Panc1 (cell line): ENCODE data around the gene RIN2. TPM values are rescaled to one million over a fixed set of nuclear protein-coding genes. Genes with fewer than 3 reads are reported as not detected.
A peak's percentile ranks its signal among the peaks of the same experiment; 100 is the strongest.

Experiments used
- ATAC-seq: fragments of 200-7000 bp; cut with Tn5 transposase; 2 replicates; pipeline ENCODE4 v1.9.1; 2020; ENCODE audit warnings: mild to moderate bottlenecking, moderate library complexity
- BruUV-seq: library from RNA; stranded (reverse); fragments of 400-500 nt; replicated peaks from 2 replicates; lab custom pipeline; 2021; lab: Mats Ljungman, UMichigan
- CTCF ChIA-PET: fragments of 300-600 bp; sonication (Branson Sonifier 250); formaldehyde crosslinking; loops from one replicate; lab custom pipeline; 2022; ENCODE audit warnings: antibody characterized with exemption; lab: Charles Lee
- POLR2A ChIA-PET: fragments of 300-600 bp; sonication (Branson Sonifier 250); formaldehyde crosslinking; loops from one replicate; lab custom pipeline; 2022; ENCODE audit warnings: antibody characterized with exemption; lab: Charles Lee
- DNase-seq: peaks from one replicate; pipeline ENCODE4 v3.0.0-alpha.2; 2010; ENCODE audit warnings: low read depth, low spot score
- H3K27ac ChIP-seq: 2 replicates; pipeline ENCODE4 v1.5.1; 2011; ENCODE audit warnings: mild to moderate bottlenecking, low read length, inconsistent platforms
- H3K27me3 ChIP-seq: fragments of 200-500 bp; sonication (Bioruptor generic); 2 replicates; pipeline ENCODE4 v1.6.0; 2014; ENCODE audit warnings: low read length, inconsistent platforms; ENCODE audit not compliant: control insufficient read depth, insufficient read depth
- H3K36me3 ChIP-seq: fragments of 200-500 bp; sonication (Bioruptor generic); 2 replicates; pipeline ENCODE4 v1.5.1; 2014; ENCODE audit warnings: inconsistent platforms, mild to moderate bottlenecking, low read length, moderate library complexity; ENCODE audit not compliant: control insufficient read depth, insufficient read depth
- H3K4me1 ChIP-seq: 2 replicates; pipeline ENCODE4 v1.5.1; 2011; ENCODE audit warnings: inconsistent platforms, mild to moderate bottlenecking, low read length, moderate library complexity; ENCODE audit not compliant: control insufficient read depth, insufficient read depth
- H3K4me3 ChIP-seq, 2 experiments: 2 replicates each; pipeline ENCODE4 v1.5.1; 2011 to 2012; ENCODE audit warnings: low read depth in 2 of 2, low read length in 2 of 2, mild to moderate bottlenecking in 2 of 2, inconsistent platforms in 1 of 2, moderate library complexity in 1 of 2
- H3K9me3 ChIP-seq: fragments of 200-500 bp; sonication (Bioruptor generic); 2 replicates; pipeline ENCODE4 v1.5.1; 2014; ENCODE audit warnings: low read depth, mild to moderate bottlenecking, inconsistent platforms, low read length, moderate library complexity; ENCODE audit not compliant: control insufficient read depth, insufficient read depth
- POLR2AphosphoS5 ChIP-seq: IDR thresholded peaks from 2 replicates; pipeline ENCODE4 v1.6.1; 2012; ENCODE audit warnings: mild to moderate bottlenecking, low read depth, low read length, moderate library complexity
- SIN3A ChIP-seq: IDR thresholded peaks from 2 replicates; pipeline ENCODE4 v1.6.1; 2012; ENCODE audit warnings: low read depth, mild to moderate bottlenecking, low read length, moderate library complexity, borderline replicate concordance; ENCODE audit not compliant: insufficient read depth
- TCF7L2 ChIP-seq: IDR thresholded peaks from 2 replicates; pipeline ENCODE4 v1.6.1; 2011; ENCODE audit warnings: mild to moderate bottlenecking, low read depth, low read length, inconsistent platforms
- in situ Hi-C: cut with HindIII; loops from 2 replicates; pipeline ENCODE4 v1.10.0; 2016; ENCODE audit warnings: low sequenced_read_pairs, low pct_unique_long_range_greater_than_20kb
- intact Hi-C: fragments of 100-400 bp; cut with micrococcal nuclease; formaldehyde crosslinking; loops from one replicate; pipeline ENCODE4 v1.10.0; 2022; ENCODE audit not compliant: unreplicated experiment
- total RNA-seq: library from RNA; stranded (reverse); gene quantifications from one replicate; pipeline ENCODE4 v1.2.1, GENCODE V29; 2021; ENCODE audit not compliant: unreplicated experiment
- TF ChIP-seq, protein P1 (sequence below): fragments of 450-650 bp; IDR thresholded peaks from 2 replicates; pipeline ENCODE4 v1.5.1; 2017; ENCODE audit warnings: mild to moderate bottlenecking
- TF ChIP-seq, protein P2 (sequence below), 2 experiments: IDR thresholded peaks; 2 replicates each; pipeline ENCODE4 v1.6.1; 2011 to 2012; ENCODE audit warnings: low read depth in 2 of 2, control low read depth in 1 of 2, low read length in 1 of 2, mild to moderate bottlenecking in 1 of 2, moderate library complexity in 1 of 2; ENCODE audit not compliant: insufficient read depth in 1 of 2

RIN2 gene
- total RNA-seq, 1 experiment from 2014 or later, result 25.0 TPM

DNA sequence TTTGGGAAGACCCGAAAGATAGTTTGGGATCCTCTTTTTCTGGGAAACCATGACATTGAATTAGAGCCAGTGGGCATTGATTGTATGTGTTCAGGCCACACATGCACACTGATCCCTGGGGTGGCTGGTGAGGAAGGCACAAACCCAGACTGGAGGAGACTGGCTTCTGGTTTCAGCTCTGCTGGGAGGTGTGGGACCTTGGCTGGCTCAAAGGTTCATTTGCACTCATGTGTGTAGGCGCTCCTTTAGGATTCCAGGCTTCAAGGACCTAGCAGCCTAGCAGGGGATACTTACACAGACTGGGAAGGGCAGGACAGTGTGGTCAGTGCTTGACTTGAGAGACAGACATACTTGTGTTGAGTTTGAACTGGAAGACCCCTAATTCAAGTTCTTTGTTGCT lies 7.2 kb downstream of the RIN2 start:
- Histone ChIP-seq H3K4me1 (peaks cover 7% of the 10 kb centered on the region), H3K27me3 (no peaks in the 10 kb centered on the region), H3K9me3 (no peaks in the 10 kb centered on the region), H3K4me3 (no peak overlapping the region), H3K36me3 (no peaks in the 10 kb centered on the region), H3K27ac (no peak overlapping the region)
- ChIA-PET CTCF (no interaction called here), POLR2A (no interaction called here)
- in situ Hi-C loops (no loop called here), intact Hi-C loops (no loop called here)
- ATAC-seq (0 out of 2 replicates have a peak, but pooled peaks have one; percentile 53), DNase-seq (no peak)
- TF ChIP-seq SIN3A, result no peak
- TF ChIP-seq, protein P1, sequence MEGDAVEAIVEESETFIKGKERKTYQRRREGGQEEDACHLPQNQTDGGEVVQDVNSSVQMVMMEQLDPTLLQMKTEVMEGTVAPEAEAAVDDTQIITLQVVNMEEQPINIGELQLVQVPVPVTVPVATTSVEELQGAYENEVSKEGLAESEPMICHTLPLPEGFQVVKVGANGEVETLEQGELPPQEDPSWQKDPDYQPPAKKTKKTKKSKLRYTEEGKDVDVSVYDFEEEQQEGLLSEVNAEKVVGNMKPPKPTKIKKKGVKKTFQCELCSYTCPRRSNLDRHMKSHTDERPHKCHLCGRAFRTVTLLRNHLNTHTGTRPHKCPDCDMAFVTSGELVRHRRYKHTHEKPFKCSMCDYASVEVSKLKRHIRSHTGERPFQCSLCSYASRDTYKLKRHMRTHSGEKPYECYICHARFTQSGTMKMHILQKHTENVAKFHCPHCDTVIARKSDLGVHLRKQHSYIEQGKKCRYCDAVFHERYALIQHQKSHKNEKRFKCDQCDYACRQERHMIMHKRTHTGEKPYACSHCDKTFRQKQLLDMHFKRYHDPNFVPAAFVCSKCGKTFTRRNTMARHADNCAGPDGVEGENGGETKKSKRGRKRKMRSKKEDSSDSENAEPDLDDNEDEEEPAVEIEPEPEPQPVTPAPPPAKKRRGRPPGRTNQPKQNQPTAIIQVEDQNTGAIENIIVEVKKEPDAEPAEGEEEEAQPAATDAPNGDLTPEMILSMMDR, result no peak
- no peak for TF ChIP-seq POLR2AphosphoS5
- no TSS peak for BruUV-seq

DNA sequence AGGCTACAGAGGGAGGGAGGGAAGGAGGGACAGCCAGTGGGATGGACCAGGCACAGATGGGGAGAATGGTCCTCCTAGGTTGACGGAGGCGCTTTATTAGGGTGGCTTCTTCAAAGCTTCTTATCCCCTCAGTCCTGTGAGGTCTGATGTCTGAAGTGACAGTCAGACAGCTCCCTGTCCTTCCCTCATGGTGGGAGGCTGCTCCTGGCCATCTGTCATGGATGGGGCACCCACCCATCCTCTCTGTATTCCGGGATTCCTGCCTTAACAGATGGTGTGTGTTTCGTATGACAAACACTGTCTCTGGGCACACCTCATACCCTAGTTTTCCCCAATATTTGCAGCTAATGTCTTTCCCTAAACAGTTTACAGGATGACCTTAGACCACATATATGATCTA lies 7.9 kb downstream of the RIN2 start:
- BruUV-seq, result no TSS peak
- no peak for DNase-seq
- no peaks in the 10 kb centered on the region for H3K36me3 ChIP-seq
- no peak overlapping the region for H3K4me3 ChIP-seq
- in situ Hi-C loops (no loop called here), intact Hi-C loops (no loop called here)
- H3K27ac ChIP-seq, result no peak overlapping the region
- POLR2A ChIA-PET, result no interaction called here
- ATAC-seq, result no peak
- H3K4me1 ChIP-seq, result peaks cover 3% of the 10 kb centered on the region
- H3K9me3 ChIP-seq, result no peaks in the 10 kb centered on the region
- H3K27me3 ChIP-seq, result no peaks in the 10 kb centered on the region
- TF ChIP-seq SIN3A, result no peak
- TF ChIP-seq, protein P1, result no peak
- TF ChIP-seq TCF7L2, result no peak
- TF ChIP-seq POLR2AphosphoS5, result no peak
- TF ChIP-seq, protein P2, sequence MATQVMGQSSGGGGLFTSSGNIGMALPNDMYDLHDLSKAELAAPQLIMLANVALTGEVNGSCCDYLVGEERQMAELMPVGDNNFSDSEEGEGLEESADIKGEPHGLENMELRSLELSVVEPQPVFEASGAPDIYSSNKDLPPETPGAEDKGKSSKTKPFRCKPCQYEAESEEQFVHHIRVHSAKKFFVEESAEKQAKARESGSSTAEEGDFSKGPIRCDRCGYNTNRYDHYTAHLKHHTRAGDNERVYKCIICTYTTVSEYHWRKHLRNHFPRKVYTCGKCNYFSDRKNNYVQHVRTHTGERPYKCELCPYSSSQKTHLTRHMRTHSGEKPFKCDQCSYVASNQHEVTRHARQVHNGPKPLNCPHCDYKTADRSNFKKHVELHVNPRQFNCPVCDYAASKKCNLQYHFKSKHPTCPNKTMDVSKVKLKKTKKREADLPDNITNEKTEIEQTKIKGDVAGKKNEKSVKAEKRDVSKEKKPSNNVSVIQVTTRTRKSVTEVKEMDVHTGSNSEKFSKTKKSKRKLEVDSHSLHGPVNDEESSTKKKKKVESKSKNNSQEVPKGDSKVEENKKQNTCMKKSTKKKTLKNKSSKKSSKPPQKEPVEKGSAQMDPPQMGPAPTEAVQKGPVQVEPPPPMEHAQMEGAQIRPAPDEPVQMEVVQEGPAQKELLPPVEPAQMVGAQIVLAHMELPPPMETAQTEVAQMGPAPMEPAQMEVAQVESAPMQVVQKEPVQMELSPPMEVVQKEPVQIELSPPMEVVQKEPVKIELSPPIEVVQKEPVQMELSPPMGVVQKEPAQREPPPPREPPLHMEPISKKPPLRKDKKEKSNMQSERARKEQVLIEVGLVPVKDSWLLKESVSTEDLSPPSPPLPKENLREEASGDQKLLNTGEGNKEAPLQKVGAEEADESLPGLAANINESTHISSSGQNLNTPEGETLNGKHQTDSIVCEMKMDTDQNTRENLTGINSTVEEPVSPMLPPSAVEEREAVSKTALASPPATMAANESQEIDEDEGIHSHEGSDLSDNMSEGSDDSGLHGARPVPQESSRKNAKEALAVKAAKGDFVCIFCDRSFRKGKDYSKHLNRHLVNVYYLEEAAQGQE (IDR thresholded peaks at IDR 0.05; ENCODE audit: insufficient read depth in 1 of 2, low read depth in 2 of 2, low read length in 1 of 2), result no peak
- CTCF ChIA-PET, result no interaction called here
